Midbrain (tissue), 1 donor: ENCODE data around the gene MPC1L.
A peak's percentile ranks its signal among the peaks of the same experiment; 100 is the strongest.
"Not testable (repeated sequence)": the region's sequence is repeated elsewhere in the genome, so short reads cannot be mapped to it uniquely, and the experiment has no call there.

Experiments
- DNase-seq: peaks from one replicate; lab custom pipeline; 2025; lab: John Stamatoyannopoulos, UW

Gene MPC1L

GRCh38 chrX:40623139-40623536 lies at the start of gene MPC1L:
MPC1L (plus strand) TSS chrX:40623428; CDS start chrX:40623566, 138 bp downstream.
- no peak for DNase-seq

GRCh38 chrX:40573763-40574162 lies 49.5 kb upstream of the MPC1L start:
- no peak for DNase-seq

DNA sequence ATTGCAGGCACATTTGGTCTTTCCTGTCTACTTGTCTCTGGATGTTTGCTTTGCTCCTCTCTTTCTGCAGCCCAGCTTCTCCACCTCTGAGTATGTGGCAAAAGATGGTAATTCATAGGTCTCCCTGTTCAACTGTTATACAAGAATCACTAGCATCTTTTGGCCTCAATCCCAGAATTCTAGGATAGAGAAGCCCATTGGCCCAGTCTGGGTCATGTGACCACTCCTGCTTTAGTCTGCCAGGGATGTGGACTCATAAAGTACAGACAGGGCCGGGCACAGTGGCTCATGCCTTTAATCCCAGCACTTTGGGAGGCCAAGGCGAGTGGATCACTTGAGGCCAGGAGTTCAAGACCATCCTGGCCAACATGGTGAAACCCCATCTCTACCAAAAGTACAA lies 47.8 kb upstream of the MPC1L start:
- peak; percentile 34 for DNase-seq

- no peak for DNase-seq
Measured at GRCh38 chrX:40576291-40576690, 46.9 kb upstream of the MPC1L start.

DNA sequence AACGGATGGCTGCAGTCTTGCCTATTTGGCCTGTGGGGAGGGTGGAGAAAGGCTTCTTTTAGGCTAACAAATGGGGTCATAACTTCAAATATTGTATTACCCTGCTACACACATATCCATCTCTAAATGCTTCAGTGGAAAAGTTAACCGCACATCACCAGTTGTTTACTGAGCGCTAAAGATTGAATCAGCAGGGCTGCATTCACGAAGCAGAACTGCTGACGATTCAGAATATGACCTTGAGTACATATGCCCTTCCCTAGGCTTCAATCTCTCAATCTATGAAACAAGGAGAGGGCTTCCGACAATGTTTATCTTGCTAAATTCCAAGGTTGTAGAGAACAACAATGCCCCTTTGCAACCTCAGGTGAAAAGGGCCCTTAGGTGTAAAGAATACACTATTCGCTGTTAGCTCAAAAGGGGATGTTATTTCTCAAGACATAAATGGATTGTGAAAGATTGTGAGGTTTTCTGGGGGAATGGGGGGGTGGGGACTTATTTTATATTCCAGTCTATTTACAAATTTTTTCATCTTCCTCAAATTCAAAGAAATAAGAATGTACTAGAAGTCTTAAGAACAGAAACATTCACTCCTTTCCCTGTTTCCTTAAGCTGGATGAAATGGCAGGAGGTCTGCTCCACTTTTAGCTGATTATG lies 45.1 kb upstream of the MPC1L start:
- DNase-seq, result no peak

DNA sequence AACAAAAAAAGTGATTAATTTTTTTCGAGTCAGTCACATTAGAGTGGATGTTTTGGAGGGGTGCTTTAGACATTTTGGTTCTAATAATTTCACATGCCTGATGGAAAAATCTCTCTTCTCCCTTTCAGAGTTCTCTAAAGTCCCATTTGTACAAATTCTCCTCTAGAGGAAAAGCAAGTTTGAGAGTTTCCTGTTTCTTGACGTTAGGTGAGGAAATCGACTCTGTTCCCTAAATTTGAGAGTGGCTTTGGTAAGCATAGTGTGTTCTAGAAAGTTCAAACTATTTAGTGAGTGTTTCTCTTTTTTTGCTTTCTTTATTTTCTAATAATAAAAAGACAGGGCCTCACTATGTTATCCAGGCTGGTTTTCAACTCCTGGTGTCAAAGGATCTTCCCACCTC lies 44.1 kb upstream of the MPC1L start:
- no peak for DNase-seq

DNA sequence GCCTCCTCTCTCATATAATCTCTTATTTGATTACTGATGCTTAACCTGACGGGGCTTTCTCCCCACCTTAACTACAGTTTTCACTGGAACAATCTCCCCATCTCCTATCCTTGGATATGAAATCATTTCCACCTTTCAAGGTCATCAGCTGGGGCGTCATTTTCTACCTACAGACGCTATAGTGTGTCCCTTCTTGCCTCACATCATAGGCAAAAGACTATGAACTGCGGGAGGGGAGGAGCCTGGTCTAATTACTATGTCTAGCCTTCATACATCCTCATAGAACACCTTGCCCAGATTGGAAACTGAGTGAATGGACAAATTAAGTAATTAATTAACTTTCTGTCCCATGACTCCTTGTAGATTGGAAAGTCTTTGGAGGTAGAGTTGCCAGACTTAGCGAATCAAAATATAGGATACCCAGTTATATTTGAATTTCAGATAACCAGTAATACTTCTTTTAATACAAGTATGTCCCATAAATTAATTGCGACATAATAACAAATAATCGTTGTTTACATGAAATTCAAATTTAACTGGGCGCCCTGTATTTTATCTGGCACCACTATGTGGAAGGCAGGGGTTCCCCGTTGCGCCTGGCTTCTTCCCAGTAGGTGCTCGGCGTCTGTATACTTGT lies 43.2 kb upstream of the MPC1L start:
- no peak for DNase-seq

DNA sequence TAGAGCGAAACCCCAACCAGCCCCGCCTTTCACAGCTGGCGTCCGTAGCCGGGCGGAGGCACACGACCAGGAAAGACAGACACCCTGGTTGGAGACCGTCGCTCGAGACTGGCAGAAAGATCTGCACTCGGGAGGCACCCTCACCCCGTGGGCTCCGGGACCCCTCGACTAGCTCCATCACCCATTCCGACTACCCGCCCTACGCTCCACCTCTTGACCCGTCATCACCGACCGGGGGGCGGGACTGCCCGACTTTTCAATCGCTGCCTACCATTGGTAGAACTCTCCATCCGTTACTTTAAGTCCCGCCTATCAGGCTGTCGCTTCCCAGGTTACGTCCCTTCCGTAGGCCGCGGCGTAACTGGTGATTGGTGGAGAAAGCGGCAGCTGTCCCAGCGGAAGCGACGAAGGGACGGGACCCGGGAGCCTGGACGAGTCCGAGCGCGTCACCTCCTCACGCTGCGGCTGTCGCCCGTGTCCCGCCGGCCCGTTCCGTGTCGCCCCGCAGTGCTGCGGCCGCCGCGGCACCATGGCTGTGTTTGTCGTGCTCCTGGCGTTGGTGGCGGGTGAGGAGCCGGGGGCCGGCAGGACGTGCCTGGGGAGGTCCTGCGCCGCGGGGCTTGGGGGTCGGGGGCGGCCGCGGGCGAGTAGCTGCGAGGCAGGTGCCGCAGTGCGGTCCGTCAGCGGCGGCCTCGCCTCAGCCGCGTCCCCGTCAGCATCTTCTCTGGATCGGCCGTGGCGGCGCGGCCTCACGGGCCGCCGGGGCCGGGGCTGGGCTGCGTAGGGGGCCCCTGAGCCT lies 42.5 kb upstream of the MPC1L start, which contains the start of gene ATP6AP2:
TSS of gene ATP6AP2 (plus strand) at position 434 of the 799 bp plus-strand sequence. CDS start at position 530, 96 bp downstream.
- peak; percentile 92 for DNase-seq

- DNase-seq, result no peak
Measured at GRCh38 chrX:40581336-40581920, 41.8 kb upstream of the MPC1L start.

- not testable (repeated sequence) for DNase-seq
Measured at GRCh38 chrX:40582178-40582577, 41.0 kb upstream of the MPC1L start.

DNA sequence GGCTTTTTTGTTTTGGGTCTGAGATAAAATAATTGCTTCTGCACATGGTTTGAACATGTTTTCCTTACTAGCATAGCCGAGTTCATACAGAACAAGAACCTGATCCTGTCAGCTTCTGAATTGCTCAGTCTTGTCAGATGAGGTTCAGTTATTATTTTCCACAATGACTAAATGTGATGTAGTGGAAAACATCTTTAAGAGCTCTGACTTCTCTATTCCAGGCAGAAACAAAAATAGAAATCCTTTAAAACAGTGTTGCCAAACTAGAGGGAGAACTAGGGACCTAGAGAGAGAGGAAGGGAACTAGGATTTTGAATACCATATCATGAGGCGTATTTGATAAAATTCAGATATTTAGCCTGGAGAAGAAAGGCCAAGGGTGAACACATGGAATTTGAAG lies 40.4 kb upstream of the MPC1L start:
- DNase-seq, result no peak

GRCh38 chrX:40587623-40588022 lies 35.6 kb upstream of the MPC1L start:
- not testable (repeated sequence) for DNase-seq

- DNase-seq, result not testable (repeated sequence)
Measured at GRCh38 chrX:40589616-40590321, 33.5 kb upstream of the MPC1L start.

GRCh38 chrX:40603446-40603845 lies 19.8 kb upstream of the MPC1L start:
- DNase-seq, result no peak

DNA sequence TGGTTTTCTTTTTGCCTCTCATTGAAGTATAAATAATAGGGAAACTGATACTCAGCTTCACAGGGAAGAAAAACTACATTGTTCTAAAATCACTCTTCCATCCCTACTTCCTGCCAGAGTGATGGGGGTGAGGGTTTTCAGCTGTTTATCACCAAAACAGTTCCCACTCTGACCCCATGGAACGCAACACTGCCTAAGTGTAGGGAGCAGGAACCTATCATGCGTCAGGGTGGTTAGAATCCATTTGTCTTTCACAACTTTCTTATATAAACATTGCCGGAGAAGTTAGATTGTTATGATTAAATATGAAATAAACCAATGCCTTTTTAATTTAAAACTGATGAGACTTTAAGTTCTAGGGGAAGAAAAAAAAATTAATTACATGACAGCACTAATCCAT lies 15.8 kb upstream of the MPC1L start:
- no peak for DNase-seq

DNA sequence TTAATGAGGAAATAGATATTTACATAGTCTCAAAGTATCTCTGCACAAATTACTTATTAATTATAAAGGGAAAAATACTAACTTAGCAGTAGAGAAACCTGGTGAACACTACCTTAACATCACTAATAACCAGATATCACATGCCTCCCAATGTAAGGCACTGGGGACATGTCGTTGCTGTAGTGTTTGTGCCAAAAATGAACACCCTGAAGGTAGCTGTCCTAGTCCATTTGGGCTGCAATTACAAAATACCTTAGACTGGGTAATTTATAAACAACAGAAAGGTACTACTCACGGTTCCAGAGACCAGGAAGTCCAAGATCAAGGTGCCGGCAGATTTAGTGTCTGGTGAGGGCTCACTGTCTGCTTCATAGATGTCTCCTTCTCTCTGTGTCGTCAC lies 10.7 kb upstream of the MPC1L start:
- DNase-seq, result no peak

- DNase-seq, result no peak
Measured at GRCh38 chrX:40615976-40616375, 7.3 kb upstream of the MPC1L start.

GRCh38 chrX:40617566-40617965 lies 5.7 kb upstream of the MPC1L start:
- DNase-seq, result no peak

DNA sequence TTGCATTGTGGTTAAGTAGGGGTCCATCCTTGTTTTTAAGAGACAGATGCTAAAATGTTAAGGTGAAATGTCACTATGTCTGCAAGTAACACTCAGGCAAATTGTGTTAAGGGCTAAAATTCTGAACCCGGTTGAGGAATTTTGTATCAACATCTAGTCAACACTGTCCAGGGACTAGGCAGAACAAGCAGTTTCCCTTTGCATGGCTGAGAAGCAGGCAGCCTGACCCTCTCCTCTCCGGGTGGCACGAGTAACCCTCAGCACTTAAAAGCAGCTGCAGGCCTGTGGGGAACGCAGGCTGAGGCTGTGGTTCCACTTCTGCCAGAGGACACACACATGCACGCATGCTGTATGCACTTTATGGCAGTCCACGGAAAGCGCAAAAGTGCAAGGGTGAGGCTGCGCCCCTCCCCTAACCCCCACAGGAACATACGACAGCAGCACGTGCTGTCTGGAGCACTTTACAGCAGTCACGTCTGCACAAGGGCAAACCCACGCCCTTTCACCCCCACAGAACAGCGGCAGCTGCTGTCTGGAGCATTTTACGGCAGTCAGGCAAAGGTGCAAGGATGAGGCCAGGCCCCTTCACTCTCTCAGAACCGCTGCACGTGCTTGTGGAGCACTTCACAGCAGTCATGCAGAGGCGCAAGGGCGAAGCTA lies 619 bp upstream of the MPC1L start:
- DNase-seq, result no peak

- no peak for DNase-seq
Measured at GRCh38 chrX:40623665-40624064, 437 bp downstream of the MPC1L start.

DNA sequence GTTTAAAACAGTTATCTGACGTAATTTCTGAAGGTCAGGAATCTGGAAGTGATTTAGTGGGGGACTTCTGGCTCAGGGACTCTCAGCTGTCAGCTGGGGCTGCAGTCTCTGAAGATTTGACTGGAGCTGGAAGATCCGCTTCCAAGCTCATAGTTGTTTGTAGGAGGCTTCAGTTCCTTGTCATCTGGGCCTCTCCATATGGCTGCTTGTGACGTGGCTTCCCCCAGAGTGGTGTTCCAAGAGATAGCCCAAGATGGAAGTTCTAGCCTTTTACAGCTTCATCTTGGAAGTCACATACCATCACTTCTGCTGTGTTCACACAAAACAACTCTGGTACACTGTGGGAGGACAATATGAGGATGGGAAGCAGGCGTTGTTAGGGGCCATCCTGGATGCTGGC lies 2.1 kb downstream of the MPC1L start:
- DNase-seq, result no peak
